Measurements from ENCODE around the gene CARMIL1.

CARMIL1 gene

DNA sequence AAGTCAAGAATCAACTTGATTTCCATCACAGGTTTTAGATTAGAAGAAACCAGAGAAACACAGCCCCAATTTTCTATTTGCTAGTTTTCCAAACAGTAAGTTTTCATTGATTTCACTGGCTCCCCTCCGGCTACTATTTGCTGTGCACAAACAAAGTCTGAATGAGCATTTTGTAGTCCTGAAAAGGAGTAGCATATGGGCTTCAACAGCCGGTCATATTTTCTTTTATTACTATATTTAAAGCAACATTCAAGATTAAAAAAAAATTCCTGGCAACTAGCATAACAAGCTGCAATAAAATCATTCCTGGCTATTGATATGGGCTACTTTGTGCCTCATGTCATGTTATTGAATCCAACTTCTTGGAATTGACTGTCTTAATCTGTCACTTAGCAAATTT, 48.3 kb downstream of the CARMIL1 start:
- Histone ChIP-seq H3K18ac (ENCODE audit: low read depth in 1 of 2, low read length in 2 of 2) (no peak overlapping the region), H4K91ac (ENCODE audit: low read length) (no peak overlapping the region), H3K4me2 (ENCODE audit: low read length, poor library complexity, severe bottlenecking) (no peak overlapping the region), H3K9ac (ENCODE audit: low read length) (no peak overlapping the region), H3K9me3 (ENCODE audit: control insufficient read depth, low read length) (no peaks in the 10 kb centered on the region), H2BK12ac (ENCODE audit: low read length in 2 of 2) (no peak overlapping the region), H3K4me1 (ENCODE audit: control insufficient read depth, insufficient read depth, low read depth, low read length) (peaks cover 5% of the 10 kb centered on the region), H2AK5ac (ENCODE audit: low read length, severe bottlenecking) (no peak overlapping the region), H3K27ac (ENCODE audit: low read length, poor library complexity, severe bottlenecking) (no peak overlapping the region), H3K36me3 (ENCODE audit: control insufficient read depth in 1 of 2, insufficient read depth in 2 of 2, low read depth in 1 of 2, low read length in 2 of 2) (no peaks in the 10 kb centered on the region), H2BK120ac (ENCODE audit: low read depth, low read length) (no peak overlapping the region), H4K8ac (ENCODE audit: low read length) (no peak overlapping the region), H3K79me1 (replicated peaks; ENCODE audit: low read length, poor library complexity, severe bottlenecking) (peaks cover 38% of the 10 kb centered on the region), H2BK15ac (ENCODE audit: low read depth, poor library complexity, severe bottlenecking) (no peak overlapping the region), H3K23ac (ENCODE audit: low read length in 2 of 2) (no peak overlapping the region), H3K4ac (ENCODE audit: low read depth in 1 of 2, low read length in 2 of 2) (no peak overlapping the region), H2AFZ (ENCODE audit: low read depth, low read length) (no peak overlapping the region), H3K27me3 (ENCODE audit: control insufficient read depth in 1 of 2, insufficient read depth in 1 of 2, low read length in 2 of 2) (no peaks in the 10 kb centered on the region), H3K14ac (ENCODE audit: low read length in 2 of 2) (no peak overlapping the region), H2BK5ac (ENCODE audit: low read depth, low read length, poor library complexity, severe bottlenecking) (no peak overlapping the region), H3K4me3 (ENCODE audit: insufficient read depth in 1 of 2, low read depth in 1 of 2, low read length in 2 of 2) (no peak overlapping the region)
- WGBS: no CpG with 5 or more reads among the region's 2 CpGs
- DNase-seq: no peak

- Histone ChIP-seq H2AFZ (ENCODE audit: low read depth, low read length) (no peak overlapping the region), H2BK5ac (ENCODE audit: low read depth, low read length, poor library complexity, severe bottlenecking) (no peak overlapping the region), H3K27ac (ENCODE audit: low read length, poor library complexity, severe bottlenecking) (no peak overlapping the region), H3K79me1 (replicated peaks; ENCODE audit: low read length, poor library complexity, severe bottlenecking) (peaks cover 38% of the 10 kb centered on the region), H3K9me3 (ENCODE audit: control insufficient read depth, low read length) (no peaks in the 10 kb centered on the region), H3K4me2 (ENCODE audit: low read length, poor library complexity, severe bottlenecking) (no peak overlapping the region), H2AK5ac (ENCODE audit: low read length, severe bottlenecking) (no peak overlapping the region), H3K14ac (ENCODE audit: low read length in 2 of 2) (no peak overlapping the region), H3K4ac (ENCODE audit: low read depth in 1 of 2, low read length in 2 of 2) (no peak overlapping the region), H3K23ac (ENCODE audit: low read length in 2 of 2) (no peak overlapping the region), H3K9ac (ENCODE audit: low read length) (no peak overlapping the region), H3K4me1 (ENCODE audit: control insufficient read depth, insufficient read depth, low read depth, low read length) (peaks cover 3% of the 10 kb centered on the region), H2BK12ac (ENCODE audit: low read length in 2 of 2) (no peak overlapping the region), H4K8ac (ENCODE audit: low read length) (no peak overlapping the region), H3K27me3 (ENCODE audit: control insufficient read depth in 1 of 2, insufficient read depth in 1 of 2, low read length in 2 of 2) (no peaks in the 10 kb centered on the region), H3K36me3 (ENCODE audit: control insufficient read depth in 1 of 2, insufficient read depth in 2 of 2, low read depth in 1 of 2, low read length in 2 of 2) (no peaks in the 10 kb centered on the region), H2BK120ac (ENCODE audit: low read depth, low read length) (no peak overlapping the region), H3K18ac (ENCODE audit: low read depth in 1 of 2, low read length in 2 of 2) (no peak overlapping the region), H2BK15ac (ENCODE audit: low read depth, poor library complexity, severe bottlenecking) (no peak overlapping the region), H4K91ac (ENCODE audit: low read length) (no peak overlapping the region), H3K4me3 (ENCODE audit: insufficient read depth in 1 of 2, low read depth in 1 of 2, low read length in 2 of 2) (no peak overlapping the region)
- 80% methylated on average over 5 of the region's 5 CpGs for WGBS
- DNase-seq: no peak
Measured at GRCh38 chr6:25329161-25329817, 50.1 kb downstream of the CARMIL1 start.

GRCh38 chr6:25329982-25330381, 50.8 kb downstream of the CARMIL1 start:
- no peak overlapping the region for H3K23ac ChIP-seq (ENCODE audit: low read length in 2 of 2)
- H3K27me3 ChIP-seq (ENCODE audit: control insufficient read depth in 1 of 2, insufficient read depth in 1 of 2, low read length in 2 of 2): no peaks in the 10 kb centered on the region
- no peaks in the 10 kb centered on the region for H3K9me3 ChIP-seq (ENCODE audit: control insufficient read depth, low read length)
- H3K14ac ChIP-seq (ENCODE audit: low read length in 2 of 2): no peak overlapping the region
- no peak overlapping the region for H3K4me2 ChIP-seq (ENCODE audit: low read length, poor library complexity, severe bottlenecking)
- H3K36me3 ChIP-seq (ENCODE audit: control insufficient read depth in 1 of 2, insufficient read depth in 2 of 2, low read depth in 1 of 2, low read length in 2 of 2): no peaks in the 10 kb centered on the region
- H3K4me1 ChIP-seq (ENCODE audit: control insufficient read depth, insufficient read depth, low read depth, low read length): peaks cover 3% of the 10 kb centered on the region
- no peak overlapping the region for H2AK5ac ChIP-seq (ENCODE audit: low read length, severe bottlenecking)
- H3K4ac ChIP-seq (ENCODE audit: low read depth in 1 of 2, low read length in 2 of 2): no peak overlapping the region
- no peak overlapping the region for H2BK15ac ChIP-seq (ENCODE audit: low read depth, poor library complexity, severe bottlenecking)
- no peak overlapping the region for H2BK120ac ChIP-seq (ENCODE audit: low read depth, low read length)
- H3K18ac ChIP-seq (ENCODE audit: low read depth in 1 of 2, low read length in 2 of 2): no peak overlapping the region
- no peak overlapping the region for H3K9ac ChIP-seq (ENCODE audit: low read length)
- no peak for DNase-seq
- H4K8ac ChIP-seq (ENCODE audit: low read length): no peak overlapping the region
- 93% methylated on average over 4 of the region's 4 CpGs for WGBS
- no peak overlapping the region for H4K91ac ChIP-seq (ENCODE audit: low read length)
- no peak overlapping the region for H3K27ac ChIP-seq (ENCODE audit: low read length, poor library complexity, severe bottlenecking)
- H2BK5ac ChIP-seq (ENCODE audit: low read depth, low read length, poor library complexity, severe bottlenecking): no peak overlapping the region
- no peak overlapping the region for H3K4me3 ChIP-seq (ENCODE audit: insufficient read depth in 1 of 2, low read depth in 1 of 2, low read length in 2 of 2)
- H3K79me1 ChIP-seq (replicated peaks; ENCODE audit: low read length, poor library complexity, severe bottlenecking): peaks cover 38% of the 10 kb centered on the region
- no peak overlapping the region for H2BK12ac ChIP-seq (ENCODE audit: low read length in 2 of 2)
- H2AFZ ChIP-seq (ENCODE audit: low read depth, low read length): no peak overlapping the region

GRCh38 chr6:25330796-25331685, 51.9 kb downstream of the CARMIL1 start:
- H3K79me1 ChIP-seq (replicated peaks; ENCODE audit: low read length, poor library complexity, severe bottlenecking): peaks cover 41% of the 10 kb centered on the region
- no peak overlapping the region for H3K18ac ChIP-seq (ENCODE audit: low read depth in 1 of 2, low read length in 2 of 2)
- no peak overlapping the region for H3K14ac ChIP-seq (ENCODE audit: low read length in 2 of 2)
- H2AFZ ChIP-seq (ENCODE audit: low read depth, low read length): no peak overlapping the region
- no peak overlapping the region for H2AK5ac ChIP-seq (ENCODE audit: low read length, severe bottlenecking)
- H4K8ac ChIP-seq (ENCODE audit: low read length): no peak overlapping the region
- H2BK120ac ChIP-seq (ENCODE audit: low read depth, low read length): no peak overlapping the region
- no peak overlapping the region for H2BK12ac ChIP-seq (ENCODE audit: low read length in 2 of 2)
- H2BK5ac ChIP-seq (ENCODE audit: low read depth, low read length, poor library complexity, severe bottlenecking): no peak overlapping the region
- peaks cover 3% of the 10 kb centered on the region for H3K4me1 ChIP-seq (ENCODE audit: control insufficient read depth, insufficient read depth, low read depth, low read length)
- 85% methylated on average over 4 of the region's 5 CpGs for WGBS
- peak overlapping the region in 1 of 2 experiments; percentile 59 for H3K4me3 ChIP-seq (ENCODE audit: insufficient read depth in 1 of 2, low read depth in 1 of 2, low read length in 2 of 2)
- no peak overlapping the region for H3K4me2 ChIP-seq (ENCODE audit: low read length, poor library complexity, severe bottlenecking)
- DNase-seq: no peak
- no peak overlapping the region for H4K91ac ChIP-seq (ENCODE audit: low read length)
- no peak overlapping the region for H3K23ac ChIP-seq (ENCODE audit: low read length in 2 of 2)
- H3K36me3 ChIP-seq (ENCODE audit: control insufficient read depth in 1 of 2, insufficient read depth in 2 of 2, low read depth in 1 of 2, low read length in 2 of 2): no peaks in the 10 kb centered on the region
- H2BK15ac ChIP-seq (ENCODE audit: low read depth, poor library complexity, severe bottlenecking): no peak overlapping the region
- H3K27ac ChIP-seq (ENCODE audit: low read length, poor library complexity, severe bottlenecking): no peak overlapping the region
- H3K27me3 ChIP-seq (ENCODE audit: control insufficient read depth in 1 of 2, insufficient read depth in 1 of 2, low read length in 2 of 2): no peaks in the 10 kb centered on the region
- peak overlapping the region; percentile 62 for H3K9ac ChIP-seq (ENCODE audit: low read length)
- H3K9me3 ChIP-seq (ENCODE audit: control insufficient read depth, low read length): no peaks in the 10 kb centered on the region
- no peak overlapping the region for H3K4ac ChIP-seq (ENCODE audit: low read depth in 1 of 2, low read length in 2 of 2)
